ENCODE results near the gene EDEM3. TPM values are rescaled to one million over a fixed set of nuclear protein-coding genes. Genes with fewer than 3 reads are reported as not detected.

The EDEM3 gene
- polyA plus RNA-seq, 4 donors, result 9.7 to 40.6 (median 13.8) TPM

DNA sequence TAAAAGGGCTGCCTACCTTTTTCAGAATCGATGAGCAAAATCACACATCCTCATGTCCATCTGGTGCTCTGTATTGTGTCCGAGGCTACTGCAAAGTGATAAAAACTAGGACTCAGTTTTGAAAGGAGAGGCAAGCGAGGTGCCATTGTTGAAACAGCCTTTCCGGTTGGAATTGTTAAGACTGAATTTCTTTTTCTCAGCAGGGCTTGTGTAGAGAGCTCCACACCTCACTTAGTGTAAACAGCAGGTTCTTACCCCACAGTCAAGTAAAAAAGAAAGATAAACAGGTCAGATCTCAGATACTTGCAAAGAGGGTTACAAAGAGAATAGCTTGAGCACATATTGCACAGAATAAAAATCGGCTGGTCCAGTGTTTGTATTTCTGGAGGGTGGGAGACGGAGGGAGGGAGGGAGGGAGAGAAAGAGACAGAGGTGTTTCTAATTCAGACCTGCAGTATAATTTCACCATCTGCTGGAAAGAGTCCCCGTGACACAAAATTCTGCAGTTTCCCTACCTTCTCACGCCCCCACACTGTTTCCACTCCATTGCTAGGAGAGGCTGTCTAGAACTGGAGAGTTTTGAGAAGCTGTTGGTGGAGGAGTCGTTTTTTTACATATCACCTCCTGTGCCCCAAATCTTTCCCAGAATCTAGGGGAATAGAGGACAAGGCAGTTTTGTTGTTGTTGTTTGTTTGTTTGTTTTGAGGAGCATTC, 82.5 kb downstream of the EDEM3 start:
- H3K36me3 ChIP-seq (ENCODE audit: control insufficient read depth in 3 of 3, insufficient read depth in 2 of 3, low read depth in 1 of 3, low read length in 3 of 3), result no peaks in the 10 kb centered on the region
- peaks cover 0 to 2% of the 10 kb centered on the region in 2 donors for H3K9me3 ChIP-seq (ENCODE audit: control insufficient read depth in 2 of 2, insufficient read depth in 1 of 2, low read depth in 1 of 2, low read length in 1 of 2)
- H3K4me3 ChIP-seq (ENCODE audit: low read depth in 1 of 3, low read length in 3 of 3), result no peak overlapping the region
- no peaks in the 10 kb centered on the region for H3K27me3 ChIP-seq (ENCODE audit: control insufficient read depth in 3 of 3, insufficient read depth in 3 of 3, low read length in 3 of 3)
- DNase-seq, result no peak
- WGBS, 3 donors, result 67 to 74% (median 69%) methylated on average over 9 of the region's 9 CpGs
- no peak for FAIRE-seq
- H3K27ac ChIP-seq (ENCODE audit: low read depth in 1 of 3, low read length in 2 of 3), result no peak overlapping the region
- no peaks in the 10 kb centered on the region for H3K4me1 ChIP-seq (ENCODE audit: control insufficient read depth in 3 of 3, insufficient read depth in 2 of 3, low read depth in 1 of 3, low read length in 2 of 3)

- WGBS, 3 donors, result 56 to 69% (median 67%) methylated on average over 1 of the region's 1 CpG
Observed at GRCh38 chr1:184669391-184669790, 85.3 kb downstream of the EDEM3 start.

DNA sequence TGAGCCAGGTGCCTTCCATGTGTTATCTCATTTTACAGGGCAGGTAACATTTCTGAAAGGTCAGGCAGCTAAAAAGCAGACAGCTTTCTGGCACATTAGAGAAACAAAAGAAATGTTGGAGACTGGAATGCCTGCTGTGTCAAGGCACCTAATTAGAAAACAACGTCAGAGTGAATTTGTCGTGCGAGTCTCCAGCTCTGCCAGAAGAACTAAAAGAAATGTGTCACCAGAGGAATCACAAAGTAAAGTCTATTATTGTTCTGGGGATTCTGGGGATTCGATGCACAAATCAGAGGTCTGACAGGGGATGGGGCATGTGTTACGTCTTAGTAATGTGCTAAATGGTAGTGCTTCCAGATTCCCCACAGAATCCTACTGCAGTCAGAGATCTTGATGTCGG, 89.3 kb downstream of the EDEM3 start:
- no peaks in the 10 kb centered on the region for H3K36me3 ChIP-seq (ENCODE audit: control insufficient read depth in 3 of 3, insufficient read depth in 2 of 3, low read depth in 1 of 3, low read length in 3 of 3)
- WGBS, 3 donors, result 87 to 93% (median 90%) methylated on average over 6 of the region's 6 CpGs
- H3K27me3 ChIP-seq (ENCODE audit: control insufficient read depth in 3 of 3, insufficient read depth in 3 of 3, low read length in 3 of 3), result peaks cover 0 to 5% (median 0%) of the 10 kb centered on the region in 3 donors
- no peaks in the 10 kb centered on the region for H3K9me3 ChIP-seq (ENCODE audit: control insufficient read depth in 2 of 2, insufficient read depth in 1 of 2, low read depth in 1 of 2, low read length in 1 of 2)
- FAIRE-seq (no peak), DNase-seq (no peak)
- H3K4me1 ChIP-seq (ENCODE audit: control insufficient read depth in 3 of 3, insufficient read depth in 2 of 3, low read depth in 1 of 3, low read length in 2 of 3), result peaks cover 0 to 7% (median 0%) of the 10 kb centered on the region in 3 donors
- H3K27ac ChIP-seq (ENCODE audit: low read depth in 1 of 3, low read length in 2 of 3), result no peak overlapping the region
- no peak overlapping the region for H3K4me3 ChIP-seq (ENCODE audit: low read depth in 1 of 3, low read length in 3 of 3)

More at GRCh38 chr1:184669391-184669790, 85.3 kb downstream of the EDEM3 start:
- H3K27ac ChIP-seq (ENCODE audit: low read depth in 1 of 3, low read length in 2 of 3), result no peak overlapping the region
- peaks cover 0 to 2% of the 10 kb centered on the region in 2 donors for H3K9me3 ChIP-seq (ENCODE audit: control insufficient read depth in 2 of 2, insufficient read depth in 1 of 2, low read depth in 1 of 2, low read length in 1 of 2)
- FAIRE-seq (no peak), DNase-seq (no peak)
- no peaks in the 10 kb centered on the region for H3K4me1 ChIP-seq (ENCODE audit: control insufficient read depth in 3 of 3, insufficient read depth in 2 of 3, low read depth in 1 of 3, low read length in 2 of 3)
- no peak overlapping the region for H3K4me3 ChIP-seq (ENCODE audit: low read depth in 1 of 3, low read length in 3 of 3)
- no peaks in the 10 kb centered on the region for H3K36me3 ChIP-seq (ENCODE audit: control insufficient read depth in 3 of 3, insufficient read depth in 2 of 3, low read depth in 1 of 3, low read length in 3 of 3)
- H3K27me3 ChIP-seq (ENCODE audit: control insufficient read depth in 3 of 3, insufficient read depth in 3 of 3, low read length in 3 of 3), result peaks cover 0 to 5% (median 0%) of the 10 kb centered on the region in 3 donors

GRCh38 chr1:184664661-184665060, 90.0 kb downstream of the EDEM3 start:
- DNase-seq, result no peak
- H3K27me3 ChIP-seq (ENCODE audit: control insufficient read depth in 3 of 3, insufficient read depth in 3 of 3, low read length in 3 of 3), result peaks cover 0 to 5% (median 0%) of the 10 kb centered on the region in 3 donors
- H3K4me3 ChIP-seq (ENCODE audit: low read depth in 1 of 3, low read length in 3 of 3), result no peak overlapping the region
- no peaks in the 10 kb centered on the region for H3K9me3 ChIP-seq (ENCODE audit: control insufficient read depth in 2 of 2, insufficient read depth in 1 of 2, low read depth in 1 of 2, low read length in 1 of 2)
- WGBS, 3 donors, result 76 to 82% (median 78%) methylated on average over 15 of the region's 15 CpGs
- no peaks in the 10 kb centered on the region for H3K36me3 ChIP-seq (ENCODE audit: control insufficient read depth in 3 of 3, insufficient read depth in 2 of 3, low read depth in 1 of 3, low read length in 3 of 3)
- no peak for FAIRE-seq
- peaks cover 0 to 7% (median 0%) of the 10 kb centered on the region in 3 donors for H3K4me1 ChIP-seq (ENCODE audit: control insufficient read depth in 3 of 3, insufficient read depth in 2 of 3, low read depth in 1 of 3, low read length in 2 of 3)
- H3K27ac ChIP-seq (ENCODE audit: low read depth in 1 of 3, low read length in 2 of 3), result no peak overlapping the region

DNA sequence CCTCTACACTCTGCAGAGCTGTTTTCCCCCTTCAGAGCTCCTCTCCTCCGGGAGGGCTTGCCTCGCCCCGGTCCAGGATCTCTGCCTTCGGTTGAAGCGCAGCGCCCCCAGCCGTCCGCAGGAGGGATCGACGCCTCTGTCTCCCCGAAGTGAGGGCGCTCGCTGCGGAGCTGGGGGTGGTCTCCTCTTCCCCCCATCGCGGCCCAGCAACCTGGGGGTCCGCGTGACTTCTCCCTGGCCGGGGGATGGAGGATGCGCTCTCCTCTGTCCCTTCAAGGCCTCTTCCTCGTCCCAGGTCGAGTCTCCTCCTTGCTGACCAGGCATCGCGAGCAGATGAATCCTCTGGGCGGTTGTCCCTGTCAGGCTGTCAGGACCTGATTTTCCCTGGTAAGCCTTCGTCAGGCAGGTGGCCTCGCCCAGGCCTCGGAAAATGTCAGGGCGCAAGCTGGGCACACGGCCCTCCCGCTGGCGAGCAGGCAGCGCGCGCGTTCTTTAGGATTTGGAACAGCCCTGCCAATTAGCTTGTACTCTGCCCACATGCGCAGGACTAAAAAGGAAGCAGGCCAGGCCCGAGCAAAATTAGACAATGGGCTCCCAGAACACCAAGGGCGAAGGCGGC, 90.5 kb downstream of the EDEM3 start:
- Histone ChIP-seq H3K27ac (ENCODE audit: low read depth in 1 of 3, low read length in 2 of 3) (no peak overlapping the region), H3K4me3 (ENCODE audit: low read depth in 1 of 3, low read length in 3 of 3) (peak overlapping the region in 1 of 3 donors; percentile 38), H3K9me3 (ENCODE audit: control insufficient read depth in 2 of 2, insufficient read depth in 1 of 2, low read depth in 1 of 2, low read length in 1 of 2) (no peaks in the 10 kb centered on the region), H3K36me3 (ENCODE audit: control insufficient read depth in 3 of 3, insufficient read depth in 2 of 3, low read depth in 1 of 3, low read length in 3 of 3) (no peaks in the 10 kb centered on the region), H3K27me3 (ENCODE audit: control insufficient read depth in 3 of 3, insufficient read depth in 3 of 3, low read length in 3 of 3) (peaks cover 0 to 5% (median 0%) of the 10 kb centered on the region in 3 donors), H3K4me1 (ENCODE audit: control insufficient read depth in 3 of 3, insufficient read depth in 2 of 3, low read depth in 1 of 3, low read length in 2 of 3) (peaks cover 0 to 7% (median 0%) of the 10 kb centered on the region in 3 donors)
- DNase-seq (peak; percentile 66 to 80), FAIRE-seq (no peak)
- WGBS, 3 donors, result 13 to 23% (median 16%) methylated on average over 37 to 40 of the region's 40 CpGs

DNA sequence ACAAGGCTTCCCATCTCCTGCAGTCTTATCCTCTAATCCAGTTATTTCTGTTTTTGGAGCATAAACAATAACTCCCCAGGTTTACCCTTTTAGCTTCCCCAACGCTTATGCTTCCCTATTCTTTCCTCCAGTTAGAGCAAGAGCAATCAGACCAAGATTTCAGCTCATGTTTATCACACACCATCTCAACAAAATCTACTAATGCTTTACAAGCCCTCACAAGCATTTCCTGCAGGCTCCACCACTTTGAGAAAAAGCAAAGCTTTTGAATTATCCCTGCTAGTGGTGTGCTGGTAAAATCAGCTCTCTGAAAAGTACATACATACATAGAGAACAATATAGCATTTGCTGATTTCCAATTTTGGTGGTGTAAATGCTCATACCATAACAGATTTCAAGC, 92.9 kb downstream of the EDEM3 start:
- no peak for FAIRE-seq

GRCh38 chr1:184660462-184661191, 94.0 kb downstream of the EDEM3 start:
- no peaks in the 10 kb centered on the region for H3K9me3 ChIP-seq (ENCODE audit: control insufficient read depth in 2 of 2, insufficient read depth in 1 of 2, low read depth in 1 of 2, low read length in 1 of 2)
- no peak overlapping the region for H3K4me3 ChIP-seq (ENCODE audit: low read depth in 1 of 3, low read length in 3 of 3)
- 90 to 97% (median 96%) methylated on average over 2 of the region's 2 CpGs for WGBS, 3 donors
- H3K36me3 ChIP-seq (ENCODE audit: control insufficient read depth in 3 of 3, insufficient read depth in 2 of 3, low read depth in 1 of 3, low read length in 3 of 3), result no peaks in the 10 kb centered on the region
- FAIRE-seq (no peak), DNase-seq (no peak)
- H3K4me1 ChIP-seq (ENCODE audit: control insufficient read depth in 3 of 3, insufficient read depth in 2 of 3, low read depth in 1 of 3, low read length in 2 of 3), result peaks cover 0 to 7% (median 0%) of the 10 kb centered on the region in 3 donors
- H3K27me3 ChIP-seq (ENCODE audit: control insufficient read depth in 3 of 3, insufficient read depth in 3 of 3, low read length in 3 of 3), result peaks cover 0 to 5% (median 0%) of the 10 kb centered on the region in 3 donors
- H3K27ac ChIP-seq (ENCODE audit: low read depth in 1 of 3, low read length in 2 of 3), result no peak overlapping the region

More for the DNA sequence above, 92.9 kb downstream of the EDEM3 start:
- Histone ChIP-seq H3K27ac (ENCODE audit: low read depth in 1 of 3, low read length in 2 of 3) (no peak overlapping the region), H3K36me3 (ENCODE audit: control insufficient read depth in 3 of 3, insufficient read depth in 2 of 3, low read depth in 1 of 3, low read length in 3 of 3) (no peaks in the 10 kb centered on the region), H3K4me3 (ENCODE audit: low read depth in 1 of 3, low read length in 3 of 3) (no peak overlapping the region), H3K4me1 (ENCODE audit: control insufficient read depth in 3 of 3, insufficient read depth in 2 of 3, low read depth in 1 of 3, low read length in 2 of 3) (peaks cover 0 to 7% (median 0%) of the 10 kb centered on the region in 3 donors), H3K9me3 (ENCODE audit: control insufficient read depth in 2 of 2, insufficient read depth in 1 of 2, low read depth in 1 of 2, low read length in 1 of 2) (no peaks in the 10 kb centered on the region), H3K27me3 (ENCODE audit: control insufficient read depth in 3 of 3, insufficient read depth in 3 of 3, low read length in 3 of 3) (peaks cover 0 to 5% (median 0%) of the 10 kb centered on the region in 3 donors)
- WGBS, 3 donors, result 9 to 48% (median 46%) methylated on average over 1 of the region's 1 CpG
- no peak for DNase-seq

- Histone ChIP-seq H3K27me3 (ENCODE audit: control insufficient read depth in 3 of 3, insufficient read depth in 3 of 3, low read length in 3 of 3) (no peaks in the 10 kb centered on the region), H3K4me3 (ENCODE audit: low read depth in 1 of 3, low read length in 3 of 3) (no peak overlapping the region), H3K9me3 (ENCODE audit: control insufficient read depth in 2 of 2, insufficient read depth in 1 of 2, low read depth in 1 of 2, low read length in 1 of 2) (no peaks in the 10 kb centered on the region), H3K27ac (ENCODE audit: low read depth in 1 of 3, low read length in 2 of 3) (no peak overlapping the region), H3K36me3 (ENCODE audit: control insufficient read depth in 3 of 3, insufficient read depth in 2 of 3, low read depth in 1 of 3, low read length in 3 of 3) (no peaks in the 10 kb centered on the region), H3K4me1 (ENCODE audit: control insufficient read depth in 3 of 3, insufficient read depth in 2 of 3, low read depth in 1 of 3, low read length in 2 of 3) (no peaks in the 10 kb centered on the region)
- DNase-seq, result no peak
- FAIRE-seq, result no peak
- 84 to 98% (median 91%) methylated on average over 2 of the region's 2 CpGs for WGBS, 3 donors
Observed at GRCh38 chr1:184658055-184658454, 96.6 kb downstream of the EDEM3 start.
